NB4 (cell line): Measurements from ENCODE around the gene ZNF331.

Source experiments
- MYC ChIP-seq: IDR thresholded peaks from 2 replicates; pipeline ENCODE4 v1.6.1; 2011; ENCODE audit warnings: low read depth, low read length
- POLR2A ChIP-seq: IDR thresholded peaks from 2 replicates; pipeline ENCODE4 v1.6.1; 2011; ENCODE audit warnings: mild to moderate bottlenecking; ENCODE audit not compliant: insufficient read length; ENCODE audit errors: extremely low read depth
- TF ChIP-seq, protein P1 (sequence below): IDR thresholded peaks from one replicate; pipeline ENCODE4 v1.5.1; 2012; ENCODE audit warnings: low read depth, low read length
- TF ChIP-seq, protein P2 (sequence below): IDR thresholded peaks from 2 replicates; pipeline ENCODE4 v1.6.1; 2011; ENCODE audit warnings: low read depth, low read length

DNA sequence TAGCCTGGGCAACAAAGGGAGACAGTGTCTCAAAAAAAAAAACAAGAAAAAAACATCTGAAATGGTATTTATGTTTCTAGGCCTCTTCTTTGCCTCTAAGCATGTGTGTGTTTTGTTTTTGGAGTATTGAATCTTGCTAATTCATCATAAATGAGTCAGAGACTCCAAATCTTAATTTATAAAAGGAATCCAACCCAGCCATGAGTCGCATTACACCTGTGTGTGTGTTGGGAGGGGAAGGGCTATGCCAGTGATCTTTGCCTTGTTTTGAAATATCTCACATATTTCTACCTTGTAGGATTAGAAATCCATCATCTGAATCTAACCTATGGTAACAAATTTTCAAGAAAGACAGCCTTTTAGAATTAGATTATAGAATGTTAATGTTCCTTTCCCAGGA is 4.0 kb downstream of the ZNF331 start:
- TF ChIP-seq POLR2A = no peak
- TF ChIP-seq, protein P1, sequence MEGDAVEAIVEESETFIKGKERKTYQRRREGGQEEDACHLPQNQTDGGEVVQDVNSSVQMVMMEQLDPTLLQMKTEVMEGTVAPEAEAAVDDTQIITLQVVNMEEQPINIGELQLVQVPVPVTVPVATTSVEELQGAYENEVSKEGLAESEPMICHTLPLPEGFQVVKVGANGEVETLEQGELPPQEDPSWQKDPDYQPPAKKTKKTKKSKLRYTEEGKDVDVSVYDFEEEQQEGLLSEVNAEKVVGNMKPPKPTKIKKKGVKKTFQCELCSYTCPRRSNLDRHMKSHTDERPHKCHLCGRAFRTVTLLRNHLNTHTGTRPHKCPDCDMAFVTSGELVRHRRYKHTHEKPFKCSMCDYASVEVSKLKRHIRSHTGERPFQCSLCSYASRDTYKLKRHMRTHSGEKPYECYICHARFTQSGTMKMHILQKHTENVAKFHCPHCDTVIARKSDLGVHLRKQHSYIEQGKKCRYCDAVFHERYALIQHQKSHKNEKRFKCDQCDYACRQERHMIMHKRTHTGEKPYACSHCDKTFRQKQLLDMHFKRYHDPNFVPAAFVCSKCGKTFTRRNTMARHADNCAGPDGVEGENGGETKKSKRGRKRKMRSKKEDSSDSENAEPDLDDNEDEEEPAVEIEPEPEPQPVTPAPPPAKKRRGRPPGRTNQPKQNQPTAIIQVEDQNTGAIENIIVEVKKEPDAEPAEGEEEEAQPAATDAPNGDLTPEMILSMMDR = no peak
- TF ChIP-seq MYC = no peak
- TF ChIP-seq, protein P2, sequence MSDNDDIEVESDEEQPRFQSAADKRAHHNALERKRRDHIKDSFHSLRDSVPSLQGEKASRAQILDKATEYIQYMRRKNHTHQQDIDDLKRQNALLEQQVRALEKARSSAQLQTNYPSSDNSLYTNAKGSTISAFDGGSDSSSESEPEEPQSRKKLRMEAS = no peak
